H1 (cell line): Measurements from ENCODE around the gene ZNF316. TPM values are rescaled to one million over a fixed set of nuclear protein-coding genes. Genes with fewer than 3 reads are reported as not detected.

Experiments
- CTCF ChIA-PET: fragments of 300-600 bp; sonication (Branson Sonifier 250); formaldehyde crosslinking; loops from one replicate; lab custom pipeline; 2021; ENCODE audit not compliant: partially characterized antibody; lab: Charles Lee
- POLR2A ChIA-PET: fragments of 300-600 bp; sonication (Branson Sonifier 250); formaldehyde crosslinking; loops from one replicate; lab custom pipeline; 2021; ENCODE audit warnings: inconsistent platforms; ENCODE audit not compliant: partially characterized antibody; lab: Charles Lee
- DNase-seq, 2 experiments: peaks; one replicate each; pipeline versions ENCODE4 v3.0.0 to v3.0.0-alpha.2; 2010 to 2022; ENCODE audit warnings: low spot score in 2 of 2, low read depth in 1 of 2, mixed read lengths in 1 of 2
- FAIRE-seq: peaks from 2 replicates; lab custom pipeline; 2011; peaks lifted over from hg19 to GRCh38; lab: Jason Lieb, UNC
- H2AFZ ChIP-seq: 2 replicates; pipeline ENCODE4 v1.8.1; 2012; ENCODE audit warnings: low read length, inconsistent platforms
- H2AK5ac ChIP-seq: 2 replicates; pipeline ENCODE4 v1.6.1; 2013; ENCODE audit warnings: low read depth, low read length
- H2BK120ac ChIP-seq: replicated peaks from 2 replicates; pipeline ENCODE3; 2013; ENCODE audit warnings: low read depth, low read length, inconsistent platforms
- H2BK12ac ChIP-seq: 2 replicates; pipeline ENCODE4 v1.6.1; 2013; ENCODE audit warnings: low read depth, low read length
- H2BK15ac ChIP-seq: 2 replicates; pipeline ENCODE4 v1.6.1; 2013; ENCODE audit warnings: low read length
- H2BK20ac ChIP-seq: 2 replicates; pipeline ENCODE4 v1.6.1; 2013; ENCODE audit warnings: low read length
- H2BK5ac ChIP-seq: 2 replicates; pipeline ENCODE4 v1.6.1; 2013; ENCODE audit warnings: low read depth, low read length
- H3K14ac ChIP-seq: 2 replicates; pipeline ENCODE4 v1.6.1; 2013; ENCODE audit warnings: inconsistent platforms; ENCODE audit not compliant: insufficient read length
- H3K18ac ChIP-seq: 2 replicates; pipeline ENCODE4 v1.6.1; 2013; ENCODE audit warnings: low read length; ENCODE audit errors: extremely low read depth
- H3K23ac ChIP-seq: 2 replicates; pipeline ENCODE4 v1.6.1; 2013; ENCODE audit warnings: inconsistent platforms; ENCODE audit not compliant: insufficient read length
- H3K23me2 ChIP-seq: 2 replicates; pipeline ENCODE4 v1.6.1; 2013; ENCODE audit warnings: low read depth, low read length
- H3K27ac ChIP-seq: 2 replicates; pipeline ENCODE4 v1.6.1; 2011; ENCODE audit warnings: low read depth, low read length, inconsistent platforms
- H3K27me3 ChIP-seq, 4 experiments: replicated peaks in 1 of 4; 1 replicate in 1 of 4; 2 replicates in 3 of 4; pipeline versions ENCODE4 v1.6.1 to v1.8.1; 2011 to 2013; ENCODE audit warnings: low read length in 3 of 4, mild to moderate bottlenecking in 3 of 4, inconsistent platforms in 2 of 4, mixed read lengths in 2 of 4, moderate library complexity in 1 of 4; ENCODE audit not compliant: control insufficient read depth in 3 of 4, insufficient read depth in 3 of 4; ENCODE audit errors: extremely low read depth in 1 of 4
- H3K36me3 ChIP-seq, 4 experiments: 2 replicates each; pipeline versions ENCODE4 v1.6.1 to v1.8.1; 2011 to 2013; ENCODE audit warnings: mild to moderate bottlenecking in 4 of 4, low read length in 3 of 4, moderate library complexity in 2 of 4, control low read depth in 1 of 4, inconsistent platforms in 1 of 4; ENCODE audit not compliant: insufficient read depth in 4 of 4, control insufficient read depth in 2 of 4
- H3K4ac ChIP-seq: replicated peaks from 2 replicates; pipeline ENCODE3; 2013; ENCODE audit warnings: low read length, low read depth, mixed read lengths, inconsistent platforms; ENCODE audit not compliant: insufficient read length
- H3K4me1 ChIP-seq, 4 experiments: replicated peaks in 1 of 4; 1 replicate in 1 of 4; 2 replicates in 3 of 4; pipeline versions ENCODE4 v1.6.1 to v1.8.1; 2011 to 2013; ENCODE audit warnings: low read length in 3 of 4, inconsistent platforms in 2 of 4, mixed read lengths in 1 of 4; ENCODE audit not compliant: insufficient read depth in 4 of 4, control insufficient read depth in 3 of 4
- H3K4me2 ChIP-seq, 2 experiments: 2 replicates each; pipeline versions ENCODE4 v1.6.1 to v1.8.1; 2011 to 2013; ENCODE audit warnings: low read depth in 2 of 2, low read length in 2 of 2, control low read depth in 1 of 2, inconsistent platforms in 1 of 2, mild to moderate bottlenecking in 1 of 2; ENCODE audit not compliant: insufficient read depth in 1 of 2
- H3K4me3 ChIP-seq, 4 experiments: fragments of 200-600, 300-600 bp in 1 of 4; sonication (generic), shearing (Covaris generic), sonication (Bioruptor Twin) in 1 of 4; 2 replicates each; pipeline versions ENCODE4 v1.5.1 to v1.8.1; 2011 to 2016; ENCODE audit warnings: low read length in 4 of 4, low read depth in 3 of 4, control low read depth in 2 of 4, inconsistent platforms in 2 of 4, mild to moderate bottlenecking in 2 of 4, mixed read lengths in 1 of 4, moderate library complexity in 1 of 4; ENCODE audit not compliant: insufficient read depth in 2 of 4; ENCODE audit errors: extremely low read depth in 1 of 4
- H3K56ac ChIP-seq: replicated peaks from 2 replicates; pipeline ENCODE3; 2013; ENCODE audit warnings: low read depth, mild to moderate bottlenecking, mixed read lengths, low read length, inconsistent platforms; ENCODE audit not compliant: insufficient read length
- H3K79me1 ChIP-seq: 2 replicates; pipeline ENCODE4 v1.6.1; 2013; ENCODE audit warnings: low read depth, low read length, control low read depth
- H3K79me2 ChIP-seq, 2 experiments: 2 replicates each; pipeline versions ENCODE4 v1.6.1 to v1.8.1; 2012 to 2013; ENCODE audit warnings: low read length in 2 of 2, mild to moderate bottlenecking in 2 of 2, inconsistent platforms in 1 of 2; ENCODE audit not compliant: insufficient read depth in 2 of 2, control insufficient read depth in 1 of 2
- H3K9ac ChIP-seq, 4 experiments: replicated peaks in 1 of 4; 1 replicate in 1 of 4; 2 replicates in 3 of 4; pipeline versions ENCODE4 v1.6.1 to v1.8.1; 2011 to 2013; ENCODE audit warnings: low read depth in 3 of 4, low read length in 3 of 4, control low read depth in 2 of 4, mild to moderate bottlenecking in 2 of 4, moderate library complexity in 2 of 4, inconsistent platforms in 1 of 4; ENCODE audit errors: extremely low read depth in 1 of 4
- H3K9me3 ChIP-seq, 2 experiments: 2 replicates each; pipeline versions ENCODE4 v1.6.1 to v1.8.1; 2012 to 2013; ENCODE audit warnings: mild to moderate bottlenecking in 2 of 2, moderate library complexity in 2 of 2, control low read depth in 1 of 2, inconsistent platforms in 1 of 2, low read depth in 1 of 2, low read length in 1 of 2, mixed read lengths in 1 of 2; ENCODE audit not compliant: insufficient read depth in 2 of 2
- H4K20me1 ChIP-seq, 2 experiments: replicated peaks in 1 of 2; 2 replicates each; pipeline versions ENCODE3 to v1.8.1; 2011 to 2013; ENCODE audit warnings: inconsistent platforms in 2 of 2, low read length in 2 of 2, mild to moderate bottlenecking in 1 of 2; ENCODE audit not compliant: insufficient read depth in 2 of 2, control insufficient read depth in 1 of 2
- H4K5ac ChIP-seq: 2 replicates; pipeline ENCODE4 v1.6.1; 2013; ENCODE audit warnings: low read length, low read depth, mixed read lengths, inconsistent platforms; ENCODE audit not compliant: insufficient read length
- H4K8ac ChIP-seq: 2 replicates; pipeline ENCODE4 v1.8.0; 2013; ENCODE audit warnings: mild to moderate bottlenecking, moderate library complexity, low read length, inconsistent platforms; ENCODE audit not compliant: insufficient read depth; ENCODE audit errors: extremely low read depth
- H4K91ac ChIP-seq: replicated peaks from 2 replicates; pipeline ENCODE3; 2013; ENCODE audit warnings: low read length, mixed read lengths, inconsistent platforms; ENCODE audit not compliant: insufficient read length
- WGBS, 2 experiments: shearing (Covaris generic) in 1 of 2; methylation state at CpG; one replicate each; pipeline versions ENCODE4 v1.1.6 to v1.1.7; 2013 to 2015; ENCODE audit warnings: low lambda C conversion rate in 2 of 2, mixed read lengths in 2 of 2, inconsistent platforms in 1 of 2, low coverage in 1 of 2, missing lambda C conversion rate in 1 of 2; ENCODE audit not compliant: insufficient replicate concordance in 2 of 2, insufficient coverage in 1 of 2, insufficient read length in 1 of 2; ENCODE audit errors: extremely low coverage in 1 of 2, missing lambda C conversion rate in 1 of 2; 5-methylcytosine and 5-hydroxymethylcytosine counted together
- polyA plus RNA-seq, 7 experiments: library from polyadenylated mRNA; depleted of rRNA in 3 of 7; stranded (reverse) in 5 of 7; unstranded in 2 of 7; fragments of >200 nt in 5 of 7; fragments of 200-250 nt in 2 of 7; gene quantifications; 1 replicate in 5 of 7; 2 replicates in 1 of 7; 4 replicates in 1 of 7; pipeline versions ENCODE4 v1.2.1 to v1.2.3, GENCODE V29; 2011 to 2013; ENCODE audit warnings: missing spikeins in 2 of 7, mixed read lengths in 2 of 7
- total RNA-seq: library from RNA; stranded (reverse); fragmentation: NEBNext Ultra II Directional; extraction: Animal tissue kit (Norgen Biotek cat#: 25700); gene quantifications from 2 replicates; pipeline ENCODE4 v1.2.1, GENCODE V29; 2021

ZNF316 gene
- total and polyA plus RNA-seq, 2 of the 8 experiments (the other 6 are each of a cell fraction or from before 2014, with no cell fraction given), result 3.6 to 13.7 TPM

DNA sequence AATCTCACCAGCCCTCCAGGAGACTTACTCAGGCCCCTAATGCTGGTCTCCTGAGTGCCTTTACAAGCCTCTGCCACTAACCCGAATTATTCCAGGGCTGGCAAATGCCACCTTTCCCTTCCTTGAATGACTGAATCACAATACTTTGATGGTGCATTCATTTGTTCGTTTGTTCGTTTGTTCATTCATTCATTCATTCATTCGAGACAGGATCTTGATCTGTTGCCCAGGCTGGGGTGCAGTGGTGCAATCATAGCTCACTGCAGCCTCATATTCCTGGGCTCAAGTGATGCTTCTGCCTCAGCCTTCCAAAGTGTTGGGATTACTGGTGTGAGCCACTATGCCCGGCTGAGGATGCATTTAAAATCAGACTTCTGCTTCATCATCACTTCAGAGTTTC, 63.7 kb downstream of the ZNF316 start:
- no peak overlapping the region for H2BK120ac ChIP-seq
- no peak overlapping the region for H3K27ac ChIP-seq
- H4K20me1 ChIP-seq, result peaks cover 2 to 5% of the 10 kb centered on the region in 2 experiments
- peaks cover 6% of the 10 kb centered on the region; the same call in 1 of the 2 replicates for H3K23me2 ChIP-seq
- no peak overlapping the region for H3K9ac ChIP-seq
- no peak overlapping the region for H3K4me3 ChIP-seq
- H2BK12ac ChIP-seq, result no peak overlapping the region
- H2AFZ ChIP-seq, result no peak overlapping the region
- peaks cover 24 to 83% (median 55%) of the 10 kb centered on the region in 4 experiments for H3K36me3 ChIP-seq
- ChIA-PET POLR2A (interaction anchor here (0.9 to 1.4 kb wide), 2 partner anchors 15 to 42 kb away, joined by 3 to 4 read pairs; no protein-coding TSS in a partner anchor), CTCF (no interaction called here)
- H3K18ac ChIP-seq, result no peak overlapping the region
- H4K5ac ChIP-seq, result no peak overlapping the region
- H3K27me3 ChIP-seq, result no peaks in the 10 kb centered on the region
- H2AK5ac ChIP-seq, result no peak overlapping the region
- H2BK5ac ChIP-seq, result no peak overlapping the region
- H3K4me1 ChIP-seq, result 0 out of 7 replicates have a peak, but pooled peaks cover 0 to 2% (median 0%) of the 10 kb centered on the region in 4 experiments
- no peak overlapping the region for H3K14ac ChIP-seq
- H3K9me3 ChIP-seq, result peaks cover 48 to 50% of the 10 kb centered on the region in 2 experiments
- H3K23ac ChIP-seq, result no peak overlapping the region
- peaks cover 35 to 68% of the 10 kb centered on the region in 2 experiments for H3K79me2 ChIP-seq
- DNase-seq, result no peak
- peaks cover 23% of the 10 kb centered on the region for H3K79me1 ChIP-seq
- no peak overlapping the region for H3K56ac ChIP-seq
- no peak overlapping the region for H2BK15ac ChIP-seq
- no peak overlapping the region for H2BK20ac ChIP-seq
- WGBS, 2 experiments, result 86% methylated on average over 5 of the region's 5 CpGs; no CpG with 5 or more reads in 1 of the 2 experiments
- H4K91ac ChIP-seq, result no peak overlapping the region
- H3K4ac ChIP-seq, result no peak overlapping the region
- H4K8ac ChIP-seq, result no peak overlapping the region
- H3K4me2 ChIP-seq, result no peak overlapping the region
- FAIRE-seq, result no peak
